SK-N-SH (cell line): ENCODE data around the gene VWF. TPM values are rescaled to one million over a fixed set of nuclear protein-coding genes. Genes with fewer than 3 reads are reported as not detected.
A peak's percentile ranks its signal among the peaks of the same experiment; 100 is the strongest.

Experiments
- CTCF ChIA-PET: fragments of 300-600, 350-600 bp; formaldehyde crosslinking; extraction: SDS; loops from one replicate; lab custom pipeline; 2021; lab: Yijun Ruan, JAX
- POLR2A ChIA-PET: fragments of 350-600 bp; sonication (Branson Sonifier 250); formaldehyde crosslinking; extraction: SDS; loops from one replicate; lab custom pipeline; 2020; ENCODE audit warnings: antibody characterized with exemption, inconsistent platforms; lab: Yijun Ruan, JAX
- DNase-seq: peaks from one replicate; pipeline ENCODE4 v3.0.0; 2012
- H2AFZ ChIP-seq: fragments of 200-600 bp; sonication (generic); 2 replicates; pipeline ENCODE4 v1.8.1; 2016; ENCODE audit warnings: antibody characterized with exemption, mild to moderate bottlenecking, low read depth
- H3F3A ChIP-seq: fragments of 200-600 bp; sonication (generic); replicated peaks from 2 replicates; pipeline ENCODE3; 2016; ENCODE audit warnings: antibody characterized with exemption, mild to moderate bottlenecking; ENCODE audit not compliant: insufficient read depth
- H3K27ac ChIP-seq, 2 experiments: fragments of 200-500 bp in 1 of 2; fragments of 200-600 bp in 1 of 2; sonication (Bioruptor generic) in 1 of 2; sonication (generic), shearing (Covaris generic) in 1 of 2; 2 replicates each; pipeline versions ENCODE4 v1.5.1 to v1.6.1; 2014 to 2016; ENCODE audit warnings: low read depth in 2 of 2, inconsistent platforms in 1 of 2, low read length in 1 of 2, mild to moderate bottlenecking in 1 of 2, mixed read lengths in 1 of 2
- H3K27me3 ChIP-seq: fragments of 200-600 bp; sonication (generic), shearing (Covaris generic); 2 replicates; pipeline ENCODE4 v1.6.1; 2016; ENCODE audit warnings: mixed run types; ENCODE audit not compliant: insufficient read depth
- H3K36me3 ChIP-seq, 2 experiments: fragments of 200-500 bp in 1 of 2; fragments of 200-600 bp in 1 of 2; sonication (Bioruptor generic) in 1 of 2; sonication (generic) in 1 of 2; replicated peaks in 1 of 2; 2 replicates each; pipeline versions ENCODE3 to v1.5.1; 2014 to 2016; ENCODE audit warnings: low read length in 1 of 2, mild to moderate bottlenecking in 1 of 2; ENCODE audit not compliant: insufficient read depth in 2 of 2, control insufficient read depth in 1 of 2
- H3K4me1 ChIP-seq, 2 experiments: fragments of 200-500 bp in 1 of 2; fragments of 200-600 bp in 1 of 2; sonication (Bioruptor generic) in 1 of 2; sonication (generic), shearing (Covaris generic) in 1 of 2; 2 replicates each; pipeline versions ENCODE4 v1.5.1 to v1.6.1; 2014 to 2016; ENCODE audit warnings: low read depth in 1 of 2, low read length in 1 of 2, mixed run types in 1 of 2; ENCODE audit not compliant: insufficient read depth in 2 of 2, control insufficient read depth in 1 of 2
- H3K4me2 ChIP-seq: fragments of 200-600 bp; sonication (generic), shearing (Covaris generic); 2 replicates; pipeline ENCODE4 v1.6.1; 2017; ENCODE audit warnings: mixed run types
- H3K4me3 ChIP-seq, 2 experiments: fragments of 200-500 bp in 1 of 2; fragments of 200-600 bp in 1 of 2; sonication (Bioruptor generic) in 1 of 2; sonication (generic), shearing (Covaris generic) in 1 of 2; 2 replicates each; pipeline versions ENCODE4 v1.5.1 to v1.8.1; 2014 to 2016; ENCODE audit warnings: low read depth in 2 of 2, inconsistent platforms in 1 of 2, low read length in 1 of 2, mild to moderate bottlenecking in 1 of 2, mixed read lengths in 1 of 2, moderate library complexity in 1 of 2
- H3K79me2 ChIP-seq: fragments of 200-600 bp; sonication (generic); 2 replicates; pipeline ENCODE4 v1.8.1; 2017; ENCODE audit warnings: mild to moderate bottlenecking; ENCODE audit not compliant: insufficient read depth
- H3K9ac ChIP-seq: fragments of 200-600 bp; sonication (generic); 2 replicates; pipeline ENCODE4 v1.6.1; 2017; ENCODE audit warnings: mixed run types
- H3K9me2 ChIP-seq: fragments of 200-600 bp; sonication (generic); 2 replicates; pipeline ENCODE4 v1.6.1; 2017; ENCODE audit warnings: mixed run types
- H3K9me3 ChIP-seq: fragments of 200-600 bp; sonication (generic); 2 replicates; pipeline ENCODE4 v1.6.1; 2017; ENCODE audit warnings: mixed run types, mild to moderate bottlenecking, moderate library complexity
- H4K20me1 ChIP-seq: fragments of 200-600 bp; sonication (generic); 2 replicates; pipeline ENCODE4 v1.6.1; 2017; ENCODE audit warnings: mild to moderate bottlenecking, mixed run types; ENCODE audit not compliant: insufficient read depth
- RAD21 ChIP-seq: IDR thresholded peaks from 2 replicates; pipeline ENCODE4 v1.6.1; 2012; ENCODE audit warnings: mild to moderate bottlenecking, low read length
- RCOR1 ChIP-seq: fragments of 150-350 bp; IDR thresholded peaks from 2 replicates; pipeline ENCODE4 v1.6.1; 2017; ENCODE audit warnings: antibody characterized with exemption, low read length
- SMC3 ChIP-seq: IDR thresholded peaks from 2 replicates; pipeline ENCODE4 v1.6.1; 2012; ENCODE audit warnings: low read depth, low read length, improper control_type of control experiment
- TAF1 ChIP-seq: IDR thresholded peaks from 2 replicates; pipeline ENCODE4 v1.6.1; 2012; ENCODE audit warnings: low read depth, mild to moderate bottlenecking, low read length, moderate library complexity, borderline replicate concordance
- WGBS: methylation state at CpG from one replicate; pipeline ENCODE4 v1.1.6; 2017; ENCODE audit warnings: low lambda C conversion rate; 5-methylcytosine and 5-hydroxymethylcytosine counted together
- polyA plus RNA-seq, 3 experiments: library from polyadenylated mRNA; depleted of rRNA; stranded (reverse); fragments of >200 nt; gene quantifications; 2 replicates each; pipeline ENCODE4 v1.2.3, GENCODE V29; 2012
- TF ChIP-seq, protein P1 (sequence below): IDR thresholded peaks from 2 replicates; pipeline ENCODE4 v1.4.0; 2012; ENCODE audit warnings: low read depth, borderline replicate concordance
- TF ChIP-seq, protein P2 (sequence below): fragments of 150-350 bp; IDR thresholded peaks from 2 replicates; pipeline ENCODE4 v1.6.1; 2017; ENCODE audit warnings: antibody characterized with exemption, low read length, low read depth, borderline replicate concordance
- TF ChIP-seq, protein P3 (sequence below): fragments of 200-600 bp; sonication (generic); IDR thresholded peaks from 2 replicates; pipeline ENCODE4 v1.6.1; 2017; ENCODE audit warnings: antibody characterized with exemption, mild to moderate bottlenecking, moderate library complexity

Gene VWF
- polyA plus RNA-seq, 1 of the 3 experiments (the other 2 are of a cell fraction) = 0.12 TPM

- 36% methylated on average over 16 of the region's 20 CpGs for WGBS
- no peaks in the 10 kb centered on the region for H3F3A ChIP-seq
- CTCF ChIA-PET = interaction anchor here (0.6 to 12.4 kb wide), 26 partner anchors 9 to 236 kb away, joined by 3 to 121 read pairs (median 4); no protein-coding TSS in a partner anchor
Measured at GRCh38 chr12:6062757-6063735, 61.4 kb downstream of the VWF start.

More at GRCh38 chr12:6062757-6063735, 61.4 kb downstream of the VWF start:
- peaks cover 0 to 64% of the 10 kb centered on the region in 2 experiments; a peak in 1 of 4 replicates for H3K4me1 ChIP-seq
- H3K9me3 ChIP-seq = no peaks in the 10 kb centered on the region
- DNase-seq = peak; percentile 91
- no peak overlapping the region for H3K4me2 ChIP-seq
- H3K36me3 ChIP-seq = no peaks in the 10 kb centered on the region
- no peak overlapping the region for H3K9ac ChIP-seq
- TF ChIP-seq TAF1 = no peak
- TF ChIP-seq, protein P1, sequence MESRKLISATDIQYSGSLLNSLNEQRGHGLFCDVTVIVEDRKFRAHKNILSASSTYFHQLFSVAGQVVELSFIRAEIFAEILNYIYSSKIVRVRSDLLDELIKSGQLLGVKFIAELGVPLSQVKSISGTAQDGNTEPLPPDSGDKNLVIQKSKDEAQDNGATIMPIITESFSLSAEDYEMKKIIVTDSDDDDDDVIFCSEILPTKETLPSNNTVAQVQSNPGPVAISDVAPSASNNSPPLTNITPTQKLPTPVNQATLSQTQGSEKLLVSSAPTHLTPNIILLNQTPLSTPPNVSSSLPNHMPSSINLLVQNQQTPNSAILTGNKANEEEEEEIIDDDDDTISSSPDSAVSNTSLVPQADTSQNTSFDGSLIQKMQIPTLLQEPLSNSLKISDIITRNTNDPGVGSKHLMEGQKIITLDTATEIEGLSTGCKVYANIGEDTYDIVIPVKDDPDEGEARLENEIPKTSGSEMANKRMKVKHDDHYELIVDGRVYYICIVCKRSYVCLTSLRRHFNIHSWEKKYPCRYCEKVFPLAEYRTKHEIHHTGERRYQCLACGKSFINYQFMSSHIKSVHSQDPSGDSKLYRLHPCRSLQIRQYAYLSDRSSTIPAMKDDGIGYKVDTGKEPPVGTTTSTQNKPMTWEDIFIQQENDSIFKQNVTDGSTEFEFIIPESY = no peak
- TF ChIP-seq RCOR1 = 0 out of 2 replicates have a peak, but pooled peaks have one; percentile 15
- TF ChIP-seq, protein P2, sequence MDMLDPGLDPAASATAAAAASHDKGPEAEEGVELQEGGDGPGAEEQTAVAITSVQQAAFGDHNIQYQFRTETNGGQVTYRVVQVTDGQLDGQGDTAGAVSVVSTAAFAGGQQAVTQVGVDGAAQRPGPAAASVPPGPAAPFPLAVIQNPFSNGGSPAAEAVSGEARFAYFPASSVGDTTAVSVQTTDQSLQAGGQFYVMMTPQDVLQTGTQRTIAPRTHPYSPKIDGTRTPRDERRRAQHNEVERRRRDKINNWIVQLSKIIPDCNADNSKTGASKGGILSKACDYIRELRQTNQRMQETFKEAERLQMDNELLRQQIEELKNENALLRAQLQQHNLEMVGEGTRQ = no peak
- TF ChIP-seq RAD21 = peak; percentile 95
- peak; percentile 94 for TF ChIP-seq SMC3
- TF ChIP-seq, protein P3, sequence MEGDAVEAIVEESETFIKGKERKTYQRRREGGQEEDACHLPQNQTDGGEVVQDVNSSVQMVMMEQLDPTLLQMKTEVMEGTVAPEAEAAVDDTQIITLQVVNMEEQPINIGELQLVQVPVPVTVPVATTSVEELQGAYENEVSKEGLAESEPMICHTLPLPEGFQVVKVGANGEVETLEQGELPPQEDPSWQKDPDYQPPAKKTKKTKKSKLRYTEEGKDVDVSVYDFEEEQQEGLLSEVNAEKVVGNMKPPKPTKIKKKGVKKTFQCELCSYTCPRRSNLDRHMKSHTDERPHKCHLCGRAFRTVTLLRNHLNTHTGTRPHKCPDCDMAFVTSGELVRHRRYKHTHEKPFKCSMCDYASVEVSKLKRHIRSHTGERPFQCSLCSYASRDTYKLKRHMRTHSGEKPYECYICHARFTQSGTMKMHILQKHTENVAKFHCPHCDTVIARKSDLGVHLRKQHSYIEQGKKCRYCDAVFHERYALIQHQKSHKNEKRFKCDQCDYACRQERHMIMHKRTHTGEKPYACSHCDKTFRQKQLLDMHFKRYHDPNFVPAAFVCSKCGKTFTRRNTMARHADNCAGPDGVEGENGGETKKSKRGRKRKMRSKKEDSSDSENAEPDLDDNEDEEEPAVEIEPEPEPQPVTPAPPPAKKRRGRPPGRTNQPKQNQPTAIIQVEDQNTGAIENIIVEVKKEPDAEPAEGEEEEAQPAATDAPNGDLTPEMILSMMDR = peak; percentile 93
- no peaks in the 10 kb centered on the region for H4K20me1 ChIP-seq
- no peaks in the 10 kb centered on the region for H3K9me2 ChIP-seq
- POLR2A ChIA-PET = no interaction called here
- H3K79me2 ChIP-seq = no peaks in the 10 kb centered on the region
- H2AFZ ChIP-seq = no peak overlapping the region
- H3K27me3 ChIP-seq = no peaks in the 10 kb centered on the region
- H3K27ac ChIP-seq = peak overlapping the region in 1 of 2 experiments; percentile 69; a peak in 1 of 4 replicates
- peak overlapping the region in 1 of 2 experiments; percentile 26; a peak in 1 of 4 replicates for H3K4me3 ChIP-seq
